Hindlimb muscle (tissue), 1 donor: Measurements from ENCODE around the gene RNF8. TPM values are rescaled to one million over a fixed set of nuclear protein-coding genes. Genes with fewer than 3 reads are reported as not detected.
"Not testable (repeated sequence)": the region's sequence is repeated elsewhere in the genome, so short reads cannot be mapped to it uniquely, and the experiment has no call there.

Source experiments
- DNase-seq: peaks from one replicate; pipeline ENCODE4 v3.0.0-alpha.2; 2013
- polyA plus RNA-seq: library from polyadenylated mRNA; unstranded; fragments of 120-200 nt; gene quantifications from one replicate; pipeline ENCODE4 v1.2.1, GENCODE V29; 2013; ENCODE audit not compliant: insufficient read length

The RNF8 gene
- 14.7 TPM for polyA plus RNA-seq

- peak; percentile 93 for DNase-seq
These were observed at the start of gene RNF8 for GRCh38 chr6:37353761-37354525. Gene RNF8, plus strand, starts transcription at chr6:37353983. Its CDS starts 182 bp downstream, at chr6:37354165.

- DNase-seq: no peak
These were observed 49.0 kb upstream of the RNF8 start for GRCh38 chr6:37304766-37305165.

GRCh38 chr6:37305841-37306425 lies 47.9 kb upstream of the RNF8 start:
- DNase-seq: no peak

- DNase-seq: no peak
These were observed 47.1 kb upstream of the RNF8 start for GRCh38 chr6:37306624-37307222.

GRCh38 chr6:37307484-37307883 lies 46.3 kb upstream of the RNF8 start:
- DNase-seq: not testable (repeated sequence)

- peak; percentile 48 for DNase-seq
These were observed 45.5 kb upstream of the RNF8 start for GRCh38 chr6:37308069-37308815.

- no peak for DNase-seq
These were observed 44.7 kb upstream of the RNF8 start for GRCh38 chr6:37309046-37309445.

- no peak for DNase-seq
These were observed 44.1 kb upstream of the RNF8 start for GRCh38 chr6:37309692-37310091.

- no peak for DNase-seq
These were observed 42.8 kb upstream of the RNF8 start for GRCh38 chr6:37310966-37311365.

GRCh38 chr6:37311741-37312473 lies 41.9 kb upstream of the RNF8 start:
- no peak for DNase-seq

GRCh38 chr6:37313723-37314486 lies 39.9 kb upstream of the RNF8 start:
- no peak for DNase-seq

GRCh38 chr6:37314487-37315156 lies 39.2 kb upstream of the RNF8 start:
- peak; percentile 28 for DNase-seq

- no peak for DNase-seq
These were observed 38.6 kb upstream of the RNF8 start for GRCh38 chr6:37315157-37315515.

GRCh38 chr6:37316071-37316470 lies 37.7 kb upstream of the RNF8 start:
- DNase-seq: no peak

GRCh38 chr6:37317312-37318038 lies 36.3 kb upstream of the RNF8 start:
- no peak for DNase-seq

- DNase-seq: no peak
These were observed 34.6 kb upstream of the RNF8 start for GRCh38 chr6:37319156-37319555.

- DNase-seq: no peak
These were observed 33.8 kb upstream of the RNF8 start for GRCh38 chr6:37319856-37320480.

GRCh38 chr6:37320646-37321045 lies 33.1 kb upstream of the RNF8 start:
- no peak for DNase-seq

- no peak for DNase-seq
These were observed 32.7 kb upstream of the RNF8 start for GRCh38 chr6:37321101-37321500.
